ENCODE data around the gene NUP205. TPM values are rescaled to one million over a fixed set of nuclear protein-coding genes. Genes with fewer than 3 reads are reported as not detected.

Gene NUP205
- polyA plus RNA-seq, 1 donor from 2014 or later, result 32.3 TPM

DNA sequence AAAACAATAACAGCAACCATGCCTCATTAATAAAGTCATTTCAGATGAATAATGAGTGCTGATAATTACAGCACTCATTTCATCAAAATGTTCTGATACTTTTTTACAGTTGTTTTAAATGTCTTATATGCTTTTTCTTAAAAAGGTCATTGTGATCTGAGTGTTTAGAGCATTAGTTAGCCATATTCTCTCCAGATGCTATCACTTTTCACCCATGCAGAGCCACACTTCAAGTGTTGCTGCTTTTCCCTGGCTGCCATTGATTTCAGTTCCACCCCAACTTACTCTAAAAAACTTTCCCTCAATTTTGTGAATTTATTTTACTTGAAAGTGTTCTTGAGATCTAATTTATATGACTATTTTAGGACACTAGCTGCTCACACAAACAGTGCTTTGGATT lies 41.8 kb downstream of the NUP205 start:
- H3K4me3 ChIP-seq (ENCODE audit: low read length), result no peak overlapping the region

GRCh38 chr7:135600226-135600625 lies 42.5 kb downstream of the NUP205 start:
- Histone ChIP-seq H4K20me1 (ENCODE audit: insufficient read depth) (no peaks in the 10 kb centered on the region), H3K9ac (ENCODE audit: low read length) (no peak overlapping the region), H3K27ac (ENCODE audit: low read length) (no peak overlapping the region), H3F3A (ENCODE audit: insufficient read depth, low read length, poor library complexity, severe bottlenecking) (no peaks in the 10 kb centered on the region), H3K9me3 (ENCODE audit: low read length) (no peaks in the 10 kb centered on the region), H3K4me3 (ENCODE audit: low read length) (no peak overlapping the region), H3K9me2 (ENCODE audit: insufficient read depth, low read length) (no peaks in the 10 kb centered on the region), H3K27me3 (ENCODE audit: insufficient read depth, low read depth, low read length) (no peaks in the 10 kb centered on the region), H3K4me2 (ENCODE audit: low read length) (no peak overlapping the region), H3K36me3 (ENCODE audit: insufficient read depth, low read length) (no peaks in the 10 kb centered on the region), H2AFZ (ENCODE audit: low read depth, low read length) (no peak overlapping the region), H3K79me2 (replicated peaks; ENCODE audit: insufficient read depth, low read length) (no peaks in the 10 kb centered on the region)
- TF ChIP-seq EP300 (conservative IDR thresholded peaks at IDR 0.05; ENCODE audit: poor library complexity, severe bottlenecking), result no peak
- TF ChIP-seq MXI1 (conservative IDR thresholded peaks at IDR 0.05; ENCODE audit: poor library complexity, severe bottlenecking), result no peak
- no peak for TF ChIP-seq POLR2AphosphoS5 (IDR thresholded peaks at IDR 0.05)
- TF ChIP-seq, protein P1, sequence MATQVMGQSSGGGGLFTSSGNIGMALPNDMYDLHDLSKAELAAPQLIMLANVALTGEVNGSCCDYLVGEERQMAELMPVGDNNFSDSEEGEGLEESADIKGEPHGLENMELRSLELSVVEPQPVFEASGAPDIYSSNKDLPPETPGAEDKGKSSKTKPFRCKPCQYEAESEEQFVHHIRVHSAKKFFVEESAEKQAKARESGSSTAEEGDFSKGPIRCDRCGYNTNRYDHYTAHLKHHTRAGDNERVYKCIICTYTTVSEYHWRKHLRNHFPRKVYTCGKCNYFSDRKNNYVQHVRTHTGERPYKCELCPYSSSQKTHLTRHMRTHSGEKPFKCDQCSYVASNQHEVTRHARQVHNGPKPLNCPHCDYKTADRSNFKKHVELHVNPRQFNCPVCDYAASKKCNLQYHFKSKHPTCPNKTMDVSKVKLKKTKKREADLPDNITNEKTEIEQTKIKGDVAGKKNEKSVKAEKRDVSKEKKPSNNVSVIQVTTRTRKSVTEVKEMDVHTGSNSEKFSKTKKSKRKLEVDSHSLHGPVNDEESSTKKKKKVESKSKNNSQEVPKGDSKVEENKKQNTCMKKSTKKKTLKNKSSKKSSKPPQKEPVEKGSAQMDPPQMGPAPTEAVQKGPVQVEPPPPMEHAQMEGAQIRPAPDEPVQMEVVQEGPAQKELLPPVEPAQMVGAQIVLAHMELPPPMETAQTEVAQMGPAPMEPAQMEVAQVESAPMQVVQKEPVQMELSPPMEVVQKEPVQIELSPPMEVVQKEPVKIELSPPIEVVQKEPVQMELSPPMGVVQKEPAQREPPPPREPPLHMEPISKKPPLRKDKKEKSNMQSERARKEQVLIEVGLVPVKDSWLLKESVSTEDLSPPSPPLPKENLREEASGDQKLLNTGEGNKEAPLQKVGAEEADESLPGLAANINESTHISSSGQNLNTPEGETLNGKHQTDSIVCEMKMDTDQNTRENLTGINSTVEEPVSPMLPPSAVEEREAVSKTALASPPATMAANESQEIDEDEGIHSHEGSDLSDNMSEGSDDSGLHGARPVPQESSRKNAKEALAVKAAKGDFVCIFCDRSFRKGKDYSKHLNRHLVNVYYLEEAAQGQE (IDR thresholded peaks at IDR 0.05; ENCODE audit: borderline replicate concordance), result no peak
- no peak for TF ChIP-seq RAD21 (conservative IDR thresholded peaks at IDR 0.05)
- TF ChIP-seq EZH2 (IDR thresholded peaks at IDR 0.05; ENCODE audit: borderline replicate concordance, insufficient read depth, low read length, poor library complexity, severe bottlenecking), result no peak
- no peak for TF ChIP-seq TAF1 (IDR thresholded peaks at IDR 0.05; ENCODE audit: low read depth)
- no peak for TF ChIP-seq SMC3 (conservative IDR thresholded peaks at IDR 0.05; ENCODE audit: poor library complexity)
- no peak for TF ChIP-seq CTCF (IDR thresholded peaks at IDR 0.05; ENCODE audit: poor library complexity, severe bottlenecking)

More for the DNA sequence above, 41.8 kb downstream of the NUP205 start:
- H3K9ac ChIP-seq (ENCODE audit: low read length), result no peak overlapping the region
- no peak overlapping the region for H3K27ac ChIP-seq (ENCODE audit: low read length)
- H3K9me2 ChIP-seq (ENCODE audit: insufficient read depth, low read length), result no peaks in the 10 kb centered on the region
- TF ChIP-seq MXI1 (conservative IDR thresholded peaks at IDR 0.05; ENCODE audit: poor library complexity, severe bottlenecking), result no peak
- TF ChIP-seq EZH2 (IDR thresholded peaks at IDR 0.05; ENCODE audit: borderline replicate concordance, insufficient read depth, low read length, poor library complexity, severe bottlenecking), result no peak
- no peaks in the 10 kb centered on the region for H3K79me2 ChIP-seq (replicated peaks; ENCODE audit: insufficient read depth, low read length)
- H4K20me1 ChIP-seq (ENCODE audit: insufficient read depth), result no peaks in the 10 kb centered on the region
- H3K9me3 ChIP-seq (ENCODE audit: low read length), result no peaks in the 10 kb centered on the region
- H3K4me2 ChIP-seq (ENCODE audit: low read length), result no peak overlapping the region
- no peaks in the 10 kb centered on the region for H3K36me3 ChIP-seq (ENCODE audit: insufficient read depth, low read length)
- H3K27me3 ChIP-seq (ENCODE audit: insufficient read depth, low read depth, low read length), result no peaks in the 10 kb centered on the region
- no peaks in the 10 kb centered on the region for H3F3A ChIP-seq (ENCODE audit: insufficient read depth, low read length, poor library complexity, severe bottlenecking)
- H2AFZ ChIP-seq (ENCODE audit: low read depth, low read length), result no peak overlapping the region

- Histone ChIP-seq H3K4me2 (ENCODE audit: low read length) (no peak overlapping the region), H2AFZ (ENCODE audit: low read depth, low read length) (no peak overlapping the region), H3K36me3 (ENCODE audit: insufficient read depth, low read length) (no peaks in the 10 kb centered on the region), H3F3A (ENCODE audit: insufficient read depth, low read length, poor library complexity, severe bottlenecking) (no peaks in the 10 kb centered on the region), H3K79me2 (replicated peaks; ENCODE audit: insufficient read depth, low read length) (no peaks in the 10 kb centered on the region), H3K27me3 (ENCODE audit: insufficient read depth, low read depth, low read length) (no peaks in the 10 kb centered on the region), H3K9ac (ENCODE audit: low read length) (no peak overlapping the region), H3K9me2 (ENCODE audit: insufficient read depth, low read length) (no peaks in the 10 kb centered on the region), H4K20me1 (ENCODE audit: insufficient read depth) (no peaks in the 10 kb centered on the region), H3K9me3 (ENCODE audit: low read length) (no peaks in the 10 kb centered on the region), H3K4me3 (ENCODE audit: low read length) (no peak overlapping the region), H3K27ac (ENCODE audit: low read length) (no peak overlapping the region)
- no peak for TF ChIP-seq RAD21 (conservative IDR thresholded peaks at IDR 0.05)
Measured at GRCh38 chr7:135601182-135601581, 43.5 kb downstream of the NUP205 start.
